ENCODE data around the gene ZNF639. TPM values are rescaled to one million over a fixed set of nuclear protein-coding genes. Genes with fewer than 3 reads are reported as not detected.

The ZNF639 gene
- total RNA-seq, 2 donors from 2014 or later = 41.1 to 42.0 TPM

GRCh38 chr3:179355996-179356395, 33.2 kb downstream of the ZNF639 start:
- Mint-ChIP-seq H3K4me1 (peaks cover 5% of the 10 kb centered on the region), H3K27me3 (ENCODE audit: insufficient read depth) (no peaks in the 10 kb centered on the region), H3K4me3 (no peak overlapping the region), H3K36me3 (ENCODE audit: low read depth) (peaks cover 73% of the 10 kb centered on the region), H3K27ac (no peak overlapping the region), H3K9me3 (no peaks in the 10 kb centered on the region)
- H3K27me3 ChIP-seq (ENCODE audit: control insufficient read depth, insufficient read depth, low read length, poor library complexity, severe bottlenecking) = no peaks in the 10 kb centered on the region
- peaks cover 71% of the 10 kb centered on the region for H3K36me3 ChIP-seq (ENCODE audit: control insufficient read depth, insufficient read depth, low read length)
- WGBS, 2 experiments (ENCODE audit: insufficient coverage in 1 of 2, insufficient read length in 1 of 2) = 95% methylated on average over 1 of the region's 1 CpG; no CpG with 5 or more reads in 1 of the 2 experiments
- no peaks in the 10 kb centered on the region for H3K4me1 ChIP-seq (ENCODE audit: control insufficient read depth, insufficient read depth, low read length)
- DNase-seq = no peak
- no peak overlapping the region for H3K27ac ChIP-seq (ENCODE audit: low read depth, low read length)
- H3K9me3 ChIP-seq (ENCODE audit: control insufficient read depth, low read length) = no peaks in the 10 kb centered on the region
- no peak for TF ChIP-seq CTCF (conservative IDR thresholded peaks at IDR 0.05)
- H3K9ac ChIP-seq (ENCODE audit: extremely low read depth, low read length, poor library complexity, severe bottlenecking) = no peak overlapping the region
- H3K4me3 ChIP-seq (ENCODE audit: low read length) = no peak overlapping the region

GRCh38 chr3:179363332-179363731, 40.5 kb downstream of the ZNF639 start:
- H3K4me1 Mint-ChIP-seq = no peaks in the 10 kb centered on the region
- H3K9ac ChIP-seq (ENCODE audit: extremely low read depth, low read length, poor library complexity, severe bottlenecking) = no peak overlapping the region
- H3K36me3 Mint-ChIP-seq (ENCODE audit: low read depth) = peaks cover 55% of the 10 kb centered on the region
- H3K27ac ChIP-seq (ENCODE audit: low read depth, low read length) = no peak overlapping the region
- no peak overlapping the region for H3K4me3 Mint-ChIP-seq
- DNase-seq = no peak
- peaks cover 78% of the 10 kb centered on the region for H3K36me3 ChIP-seq (ENCODE audit: control insufficient read depth, insufficient read depth, low read length)
- H3K27me3 Mint-ChIP-seq (ENCODE audit: insufficient read depth) = no peaks in the 10 kb centered on the region
- H3K4me3 ChIP-seq (ENCODE audit: low read length) = no peak overlapping the region
- no peaks in the 10 kb centered on the region for H3K4me1 ChIP-seq (ENCODE audit: control insufficient read depth, insufficient read depth, low read length)
- TF ChIP-seq CTCF (conservative IDR thresholded peaks at IDR 0.05) = no peak
- H3K27ac Mint-ChIP-seq = no peak overlapping the region
- no peaks in the 10 kb centered on the region for H3K9me3 ChIP-seq (ENCODE audit: control insufficient read depth, low read length)
- H3K9me3 Mint-ChIP-seq = no peaks in the 10 kb centered on the region
- no peaks in the 10 kb centered on the region for H3K27me3 ChIP-seq (ENCODE audit: control insufficient read depth, insufficient read depth, low read length, poor library complexity, severe bottlenecking)
- WGBS, 2 experiments (ENCODE audit: insufficient coverage in 1 of 2, insufficient read length in 1 of 2) = 90 to 99% methylated on average over 3 to 4 of the region's 5 CpGs

GRCh38 chr3:179369621-179370020, 46.8 kb downstream of the ZNF639 start:
- H3K27ac Mint-ChIP-seq = no peak overlapping the region
- no peaks in the 10 kb centered on the region for H3K4me1 ChIP-seq (ENCODE audit: control insufficient read depth, insufficient read depth, low read length)
- peaks cover 34% of the 10 kb centered on the region for H3K36me3 Mint-ChIP-seq (ENCODE audit: low read depth)
- H3K4me3 Mint-ChIP-seq = no peak overlapping the region
- H3K36me3 ChIP-seq (ENCODE audit: control insufficient read depth, insufficient read depth, low read length) = peaks cover 34% of the 10 kb centered on the region
- H3K27me3 ChIP-seq (ENCODE audit: control insufficient read depth, insufficient read depth, low read length, poor library complexity, severe bottlenecking) = no peaks in the 10 kb centered on the region
- TF ChIP-seq CTCF (conservative IDR thresholded peaks at IDR 0.05) = no peak
- H3K27me3 Mint-ChIP-seq (ENCODE audit: insufficient read depth) = no peaks in the 10 kb centered on the region
- no peaks in the 10 kb centered on the region for H3K9me3 Mint-ChIP-seq
- H3K9me3 ChIP-seq (ENCODE audit: control insufficient read depth, low read length) = no peaks in the 10 kb centered on the region
- H3K27ac ChIP-seq (ENCODE audit: low read depth, low read length) = no peak overlapping the region
- no CpG with 5 or more reads among the region's 1 CpG for WGBS, 2 experiments (ENCODE audit: insufficient coverage in 1 of 2, insufficient read length in 1 of 2)
- H3K4me3 ChIP-seq (ENCODE audit: low read length) = no peak overlapping the region
- H3K9ac ChIP-seq (ENCODE audit: extremely low read depth, low read length, poor library complexity, severe bottlenecking) = no peak overlapping the region
- H3K4me1 Mint-ChIP-seq = no peaks in the 10 kb centered on the region
- DNase-seq = no peak

Data from endodermal cell (in vitro differentiated cells).